Astrocyte of the spinal cord (primary cell): ENCODE measurements around the gene CGNL1.

Experiments
- DNase-seq: peaks from one replicate; pipeline ENCODE4 v3.0.0; 2011; ENCODE audit warnings: low read depth, low spot score
- H3K4me3 ChIP-seq: 2 replicates; pipeline ENCODE4 v1.5.1; 2011; ENCODE audit warnings: low read depth, mild to moderate bottlenecking, low read length, moderate library complexity
- CTCF ChIP-seq: IDR thresholded peaks from 2 replicates; pipeline ENCODE4 v1.5.1; 2012; ENCODE audit warnings: low read depth, mild to moderate bottlenecking, low read length, inconsistent platforms
- in situ Hi-C: cut with HindIII; loops from 2 replicates; pipeline ENCODE4 v1.10.0; 2017; ENCODE audit warnings: low sequenced_read_pairs

Gene CGNL1

GRCh38 chr15:57509126-57509525 lies 132.8 kb downstream of the CGNL1 start:
- in situ Hi-C loops: no loop called here
- H3K4me3 ChIP-seq: no peak overlapping the region
- DNase-seq: peak; percentile 31
- TF ChIP-seq CTCF: no peak

GRCh38 chr15:57509965-57510364 lies 133.7 kb downstream of the CGNL1 start:
- no peak for TF ChIP-seq CTCF
- DNase-seq: peak; percentile 15
- in situ Hi-C loops: no loop called here
- no peak overlapping the region for H3K4me3 ChIP-seq

GRCh38 chr15:57510647-57511046 lies 134.3 kb downstream of the CGNL1 start:
- in situ Hi-C loops: no loop called here
- DNase-seq: peak; percentile 85
- TF ChIP-seq CTCF: no peak
- no peak overlapping the region for H3K4me3 ChIP-seq

- no peak overlapping the region for H3K4me3 ChIP-seq
- no peak for DNase-seq
- in situ Hi-C loops: no loop called here
- no peak for TF ChIP-seq CTCF
Measured at GRCh38 chr15:57516327-57517029, 140.2 kb downstream of the CGNL1 start.

GRCh38 chr15:57517030-57517671 lies 140.8 kb downstream of the CGNL1 start:
- no peak overlapping the region for H3K4me3 ChIP-seq
- TF ChIP-seq CTCF: no peak
- DNase-seq: no peak
- in situ Hi-C loops: no loop called here

GRCh38 chr15:57518779-57519405 lies 142.6 kb downstream of the CGNL1 start:
- no peak for TF ChIP-seq CTCF
- in situ Hi-C loops: no loop called here
- H3K4me3 ChIP-seq: no peak overlapping the region
- DNase-seq: no peak
